HG02938 (cell line): ENCODE data around the gene RFNG.

Experiments
- ATAC-seq: cut with Tn5 transposase; IDR thresholded peaks from one replicate; pipeline ENCODE4 v1.9.1; 2021; ENCODE audit warnings: mild to moderate bottlenecking, moderate library complexity; ENCODE audit not compliant: unreplicated experiment

The RFNG gene

DNA sequence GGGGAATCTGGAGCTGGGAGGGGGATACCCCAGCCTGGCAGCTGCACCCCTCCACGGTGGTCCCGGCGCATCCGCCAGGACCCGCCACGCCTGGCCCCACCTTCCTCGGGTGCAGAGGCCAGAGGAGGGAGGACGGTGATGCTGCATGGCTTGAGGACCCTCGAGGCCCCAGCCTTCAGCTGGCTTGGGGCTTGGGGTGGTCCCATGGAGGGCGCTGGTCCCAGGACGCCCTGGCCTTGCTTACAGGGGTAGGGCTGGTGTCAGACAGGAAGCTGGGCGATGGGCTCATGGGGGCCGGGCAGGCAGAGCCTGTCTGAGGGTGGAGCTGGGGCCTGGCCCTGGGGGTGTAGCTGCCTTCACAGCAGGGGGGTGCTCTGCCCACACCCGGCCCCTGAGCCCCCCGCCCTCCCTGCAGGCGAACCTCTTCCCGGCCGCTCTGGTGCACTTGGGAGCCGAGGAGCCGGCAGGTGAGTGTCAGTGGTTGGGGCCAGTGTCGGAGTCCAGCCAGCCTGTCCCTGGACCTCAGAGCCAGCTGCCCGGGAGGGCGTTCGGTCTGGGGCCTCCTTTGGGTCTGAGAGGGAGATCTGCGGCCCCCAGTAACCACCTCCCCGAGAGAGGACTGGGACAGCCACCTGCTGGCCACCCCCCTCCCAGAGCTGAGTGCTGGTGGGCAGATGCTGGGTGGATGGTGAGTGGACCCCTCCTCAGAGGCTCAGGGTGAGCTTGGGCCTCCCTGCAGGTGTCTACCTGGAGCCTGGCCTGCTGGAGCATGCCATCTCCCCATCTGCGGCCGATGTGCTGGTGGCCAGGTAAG, 35.3 kb downstream of the RFNG start:
- no peak for ATAC-seq

DNA sequence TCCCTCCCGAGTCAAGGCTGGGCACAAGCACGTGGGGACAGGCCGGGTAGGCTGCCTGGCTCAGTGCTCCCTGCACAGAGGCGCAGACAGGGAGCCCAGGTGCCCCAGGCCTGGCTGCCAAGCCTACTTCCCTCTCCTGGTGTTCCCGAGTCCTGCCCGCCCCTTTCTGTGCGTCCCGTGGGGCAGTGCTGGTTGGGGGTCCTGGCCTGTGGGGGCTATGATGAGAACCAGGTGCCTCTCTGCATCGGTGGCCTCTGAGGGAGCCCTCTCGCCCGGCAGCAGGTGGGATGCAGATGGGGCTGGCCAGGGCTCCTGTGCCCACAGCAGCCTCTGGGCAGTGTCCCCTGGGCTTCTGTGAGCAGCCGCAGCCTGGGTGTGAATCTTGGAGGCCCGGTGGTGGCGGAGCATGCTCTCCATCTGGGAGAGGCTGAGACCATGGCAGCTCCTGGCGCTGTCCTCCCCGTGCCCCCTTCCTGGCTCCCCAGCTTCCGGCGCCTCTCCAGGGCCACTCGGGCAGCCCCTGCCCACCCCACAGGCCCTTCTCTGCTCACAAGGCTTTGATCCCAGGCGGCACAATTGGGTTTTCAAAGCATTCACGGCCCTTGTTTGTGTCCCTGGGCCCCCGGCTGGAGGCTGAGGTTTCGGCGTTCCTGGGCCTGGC, 36.2 kb downstream of the RFNG start:
- ATAC-seq: no peak

DNA sequence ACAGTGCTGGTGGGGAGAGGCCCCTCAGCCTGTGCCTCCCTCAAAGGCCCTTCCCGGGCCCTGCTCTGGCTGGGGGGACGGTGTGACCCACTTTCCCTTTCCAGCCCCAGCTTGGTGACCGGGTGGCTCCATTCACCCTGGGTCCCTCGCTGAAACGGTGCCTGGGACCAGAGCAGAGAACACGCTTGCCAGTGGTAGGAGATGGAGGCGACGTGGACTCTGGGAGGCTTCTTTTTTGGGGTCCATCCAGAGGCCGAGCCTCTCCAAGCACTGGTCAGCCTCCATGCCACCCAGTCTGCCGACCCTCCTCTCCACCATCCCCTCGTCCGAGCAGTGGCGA, 36.7 kb downstream of the RFNG start:
- no peak for ATAC-seq

DNA sequence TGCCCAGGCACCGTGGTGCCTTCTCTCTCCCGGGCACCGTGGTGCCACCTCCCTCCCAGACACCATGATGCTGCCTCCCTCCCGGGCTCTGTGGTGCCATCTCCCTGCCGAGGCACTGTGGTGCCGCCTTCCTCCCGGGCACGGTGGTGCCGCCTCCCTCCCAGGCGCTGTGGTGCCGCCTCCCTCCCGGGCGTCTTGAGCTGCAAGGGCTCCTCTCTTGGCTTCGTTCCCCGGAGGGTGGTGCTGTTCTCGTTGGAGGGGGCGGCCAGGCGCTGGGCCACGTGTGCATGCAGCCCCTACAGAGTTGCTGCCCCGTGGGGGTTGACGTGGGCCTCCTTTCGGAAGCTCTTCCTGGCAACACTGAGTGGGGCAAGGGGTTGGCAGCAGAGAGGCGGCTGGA, 37.2 kb downstream of the RFNG start:
- ATAC-seq: no peak

DNA sequence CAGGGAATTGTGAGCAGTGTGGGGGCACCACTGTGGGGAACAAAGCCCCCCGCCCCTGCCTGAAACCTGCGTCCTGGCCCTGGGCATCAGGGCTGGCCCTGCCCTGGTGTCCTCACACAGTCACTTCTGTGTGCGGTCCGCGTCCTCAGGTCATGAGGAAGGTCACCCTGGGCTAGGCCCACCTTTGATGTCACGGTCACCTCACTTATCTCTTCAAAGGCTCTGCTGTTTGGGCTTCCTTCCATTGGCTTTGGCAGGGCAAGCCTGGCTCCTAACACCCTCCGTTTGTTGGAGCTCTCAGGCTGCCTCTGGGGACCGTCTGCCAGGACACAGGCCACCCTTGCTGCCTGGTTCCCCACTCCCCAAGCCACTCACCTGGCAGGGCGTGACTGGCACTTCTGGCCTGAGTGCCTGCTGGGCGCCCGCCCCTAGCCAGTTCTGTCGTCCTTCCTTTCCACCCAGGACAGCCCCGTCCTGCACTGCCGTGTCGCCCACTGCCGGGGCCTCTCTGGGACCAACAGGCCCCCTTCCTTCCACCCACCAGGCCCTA, 37.8 kb downstream of the RFNG start:
- no peak for ATAC-seq

DNA sequence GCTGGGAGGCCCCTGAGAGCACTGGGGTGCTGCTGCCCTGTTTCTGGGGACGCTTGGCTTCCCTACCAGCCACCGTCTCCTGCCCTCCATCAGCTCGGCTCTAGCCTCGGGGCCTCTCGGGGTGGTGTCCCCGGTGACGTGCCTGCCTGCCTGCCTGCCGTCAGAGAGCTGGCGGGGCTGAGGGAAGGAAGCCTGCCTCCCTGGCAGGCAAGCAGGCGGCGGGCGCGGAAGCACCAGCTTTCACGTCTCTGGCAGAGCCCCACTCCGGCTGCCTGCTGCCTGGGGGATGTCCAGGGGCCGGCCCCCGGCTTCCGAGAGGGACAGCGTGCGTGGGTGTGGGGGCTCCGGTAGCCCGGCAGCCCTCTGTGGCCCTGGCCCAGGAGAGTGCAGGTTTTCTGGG, 38.3 kb downstream of the RFNG start:
- no peak for ATAC-seq

DNA sequence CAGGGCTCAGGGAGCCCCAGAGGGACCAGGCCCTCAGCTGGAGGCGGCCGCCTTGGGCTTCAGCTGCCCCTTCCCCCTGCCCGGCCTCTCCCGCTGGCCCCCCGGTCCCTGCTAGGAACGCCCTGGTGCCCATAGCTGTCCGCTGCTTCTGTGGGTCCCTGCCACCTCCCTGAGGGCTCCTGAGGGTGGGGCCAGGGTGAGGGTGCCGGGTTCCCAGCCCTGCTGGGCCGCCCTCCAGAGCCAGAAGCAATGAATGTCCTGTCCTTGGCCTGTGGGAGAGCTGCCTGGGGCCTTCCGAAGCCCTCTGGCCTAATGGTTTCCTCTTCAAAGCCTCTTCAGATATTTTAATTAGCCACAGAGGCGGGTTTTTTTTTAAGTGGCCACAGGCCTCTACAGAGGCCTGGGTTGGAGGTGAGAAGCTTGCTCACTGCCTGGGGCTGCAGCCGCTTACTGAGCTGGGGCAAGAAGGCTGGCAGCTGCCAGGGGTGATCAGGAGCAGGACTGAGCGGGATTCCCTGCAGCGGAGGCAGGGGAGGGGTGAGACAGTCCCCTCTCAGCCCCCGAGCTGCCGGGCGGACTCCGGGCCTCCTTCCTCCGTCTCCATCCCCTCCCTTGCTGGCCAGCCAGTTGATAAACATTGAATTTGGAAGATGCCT, 38.8 kb downstream of the RFNG start:
- ATAC-seq: no peak

DNA sequence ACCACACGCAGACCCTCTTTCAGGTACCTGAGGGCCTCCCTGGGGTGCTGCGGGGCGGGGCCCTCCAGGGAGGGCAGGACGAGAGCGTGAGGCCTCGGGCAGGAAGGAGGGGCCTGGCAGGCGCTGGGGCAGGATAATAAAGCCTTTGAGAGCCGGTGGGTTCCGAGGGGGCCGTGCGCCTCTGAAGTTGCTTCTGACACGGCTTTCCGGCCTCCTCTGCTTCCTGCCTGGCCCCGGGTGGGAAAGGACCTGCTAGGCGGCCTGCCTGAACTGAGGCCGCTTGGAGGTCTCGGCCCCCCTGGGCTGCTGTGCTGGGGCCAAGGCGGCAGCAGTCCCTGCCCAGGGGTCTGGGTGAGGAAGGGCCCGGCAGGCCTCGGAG, 39.4 kb downstream of the RFNG start:
- no peak for ATAC-seq

DNA sequence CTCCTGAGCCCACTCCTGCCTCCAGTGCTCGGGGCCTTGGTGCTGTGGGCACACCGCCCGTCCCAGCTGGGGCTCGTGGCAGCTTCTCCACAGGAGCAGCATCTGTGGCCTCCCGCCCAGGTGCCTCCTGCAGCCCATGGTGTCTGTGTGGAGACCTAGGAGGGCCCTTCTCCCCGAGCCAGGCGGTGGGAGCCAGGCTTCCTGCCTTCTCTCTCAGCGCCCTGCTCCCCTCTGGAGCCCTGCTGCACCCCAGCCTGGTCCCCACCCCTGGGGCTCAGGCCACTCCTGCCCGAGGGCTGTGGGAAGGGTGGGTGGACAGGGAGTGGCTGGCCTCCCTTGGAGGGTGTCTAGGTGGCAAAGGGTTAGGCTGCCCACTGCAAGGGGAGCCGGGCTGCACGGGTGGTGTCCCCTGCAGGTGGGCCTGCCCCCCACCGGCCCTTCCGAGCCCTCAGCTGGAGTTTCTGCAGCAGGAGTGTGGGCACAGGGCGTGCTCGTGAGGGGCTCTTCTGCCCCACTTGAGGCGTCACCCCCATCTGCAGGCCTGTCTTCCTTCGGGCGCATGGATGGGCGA, 39.9 kb downstream of the RFNG start:
- ATAC-seq: no peak

DNA sequence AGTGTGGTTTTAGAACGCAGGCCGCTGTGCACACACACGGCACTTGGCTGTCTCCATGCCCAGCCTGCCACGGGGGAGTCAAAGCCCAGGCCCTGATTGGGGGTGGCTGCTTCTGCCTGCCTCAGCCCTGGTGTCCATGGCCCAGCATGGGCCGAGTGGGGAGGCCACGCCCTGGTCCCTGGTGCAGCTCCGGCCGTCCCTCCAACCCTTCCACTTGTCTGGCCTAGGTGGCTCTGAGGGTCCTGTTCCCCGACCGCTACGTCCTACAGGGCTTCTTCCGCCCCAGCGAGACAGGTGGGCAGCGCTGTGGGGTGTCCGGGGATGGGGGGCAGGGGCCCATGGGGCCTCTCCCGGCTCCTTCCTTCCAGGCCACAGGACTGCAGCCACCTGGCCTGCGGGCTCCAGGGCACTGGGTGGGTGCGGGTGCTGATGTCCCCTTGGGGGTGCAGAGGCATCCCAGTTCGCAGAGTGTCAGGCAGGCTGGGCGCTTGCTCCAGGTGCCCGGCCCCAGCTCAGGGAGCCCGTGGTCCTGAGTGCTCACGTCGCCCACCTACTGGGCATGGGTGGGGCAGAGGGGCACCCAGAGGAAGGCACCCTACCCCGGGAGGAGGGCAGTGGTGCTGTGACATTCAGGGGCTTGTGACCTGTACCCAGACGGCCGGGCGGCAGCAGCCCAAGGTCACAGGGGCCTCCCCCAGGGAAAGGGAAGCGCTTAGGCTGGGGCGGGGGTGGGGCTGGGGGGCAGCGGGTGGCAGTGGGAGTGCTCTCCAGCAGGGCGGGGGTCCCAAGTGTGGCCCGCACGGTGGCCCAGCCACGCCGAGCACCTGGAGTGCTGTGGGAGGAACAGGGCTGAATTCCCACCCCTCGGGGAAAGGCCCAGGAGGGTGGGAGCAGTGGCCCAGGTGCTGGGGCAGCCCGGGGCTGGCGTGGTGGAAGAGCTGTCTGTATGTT, 40.8 kb downstream of the RFNG start:
- no peak for ATAC-seq

DNA sequence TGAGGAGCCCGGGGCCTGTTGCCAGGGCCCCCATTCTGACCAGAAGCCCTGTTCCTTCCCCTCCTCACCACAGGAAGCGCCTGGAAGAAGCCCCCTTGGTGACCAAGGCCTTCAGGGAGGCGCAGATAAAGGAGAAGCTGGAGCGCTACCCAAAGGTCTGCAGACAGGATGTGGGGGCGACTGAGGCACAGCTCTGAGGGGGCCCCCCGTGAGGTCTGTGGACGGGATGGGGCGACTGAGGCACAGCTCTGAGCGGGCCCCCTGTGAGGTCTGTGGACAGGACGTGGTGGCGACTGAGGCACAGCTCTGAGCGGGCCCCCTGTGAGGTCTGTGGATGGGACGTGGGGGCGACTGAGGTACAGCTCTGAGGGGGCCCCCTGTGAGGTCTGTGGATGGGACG, 42.2 kb downstream of the RFNG start:
- no peak for ATAC-seq

DNA sequence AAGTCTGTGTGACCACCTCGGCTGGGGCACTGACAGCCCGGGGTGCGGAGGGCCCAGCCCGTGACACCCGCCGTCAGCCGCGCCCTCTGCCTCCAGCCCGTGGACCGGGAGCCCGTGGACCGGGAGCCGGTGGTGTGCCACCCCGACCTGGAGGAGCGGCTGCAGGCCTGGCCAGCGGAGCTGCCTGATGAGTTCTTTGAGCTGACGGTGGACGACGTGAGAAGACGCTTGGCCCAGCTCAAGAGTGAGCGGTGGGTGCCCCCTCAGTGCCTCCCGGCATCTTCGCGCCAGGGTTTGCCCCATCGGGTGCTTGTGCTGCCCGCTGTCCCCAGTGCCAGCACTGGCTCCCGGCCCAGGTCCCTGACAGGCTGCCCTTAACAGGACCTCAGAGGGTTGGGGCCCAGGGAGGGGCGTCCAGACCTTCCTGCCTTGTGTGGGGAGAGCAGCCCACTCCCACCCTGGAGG, 42.6 kb downstream of the RFNG start:
- no peak for ATAC-seq

DNA sequence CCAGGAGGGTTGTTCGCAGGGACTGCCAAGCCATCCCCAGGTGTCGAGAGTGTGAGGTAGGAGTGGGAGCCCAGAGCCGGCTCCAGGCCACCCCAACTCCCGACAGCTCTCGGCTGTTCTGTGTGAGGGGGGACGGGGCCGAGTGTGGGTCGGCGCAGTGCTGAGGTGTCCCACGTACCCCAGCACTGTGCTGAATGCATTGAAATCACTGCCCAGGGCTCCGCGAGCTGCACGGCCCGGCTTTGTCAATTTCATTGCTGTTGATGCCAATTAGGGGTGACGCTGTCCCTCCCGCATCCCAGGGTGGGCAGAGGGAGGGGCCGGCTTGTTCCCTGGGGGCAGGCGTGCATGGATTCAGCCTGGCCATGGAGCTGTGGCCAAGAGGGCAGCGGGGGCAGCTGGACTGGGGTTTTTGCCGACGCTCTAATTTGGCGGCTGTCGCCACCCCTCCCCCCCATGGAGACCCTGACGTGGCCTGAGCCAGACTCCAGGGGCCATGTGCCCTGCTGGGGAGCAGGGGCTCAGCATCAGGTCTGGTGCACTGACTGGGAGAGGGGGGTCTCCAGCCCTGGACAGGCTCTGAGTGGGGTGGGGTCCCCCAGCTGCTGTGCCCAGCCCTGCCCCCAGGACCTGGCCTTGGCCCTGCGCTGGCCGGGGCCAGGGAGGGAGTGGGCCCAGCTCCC, 43.2 kb downstream of the RFNG start:
- no peak for ATAC-seq

DNA sequence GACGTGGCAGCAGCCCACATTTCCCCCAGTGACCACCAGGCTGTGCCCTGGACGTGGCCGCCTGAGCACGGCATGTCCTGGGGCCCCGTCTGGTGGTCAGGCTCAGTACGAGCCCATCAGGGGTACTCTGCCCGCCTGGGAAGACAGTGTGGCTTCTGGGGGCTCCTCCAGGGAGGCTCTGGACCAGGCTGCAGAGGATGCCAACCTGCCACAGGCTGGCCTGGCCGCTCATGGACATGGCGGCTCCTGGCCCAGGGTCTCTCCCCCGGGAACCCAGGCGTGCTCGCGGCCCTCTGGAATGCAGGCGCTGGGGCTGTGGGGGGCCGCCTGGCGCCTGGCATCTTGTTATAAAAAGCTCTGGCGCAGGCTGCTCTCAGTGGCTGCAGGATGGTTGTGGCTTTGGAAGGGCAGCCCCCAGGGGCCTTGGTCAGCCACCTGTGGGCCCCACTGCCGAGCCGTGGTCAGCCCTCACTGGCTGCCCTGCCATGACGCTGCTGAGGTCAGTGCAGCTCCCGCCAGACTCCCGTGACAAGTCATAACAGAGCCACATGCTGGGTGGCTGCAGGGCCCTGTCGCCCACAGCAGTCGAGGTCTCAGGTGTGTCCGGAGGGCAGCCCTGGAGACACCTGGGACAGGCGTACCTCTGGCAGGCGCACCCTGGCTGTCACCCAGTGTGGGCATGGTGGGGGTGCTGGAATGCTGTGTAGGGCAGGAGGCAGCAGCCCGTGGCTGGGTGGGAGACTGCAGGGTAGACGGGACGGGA, 43.9 kb downstream of the RFNG start:
- no peak for ATAC-seq

DNA sequence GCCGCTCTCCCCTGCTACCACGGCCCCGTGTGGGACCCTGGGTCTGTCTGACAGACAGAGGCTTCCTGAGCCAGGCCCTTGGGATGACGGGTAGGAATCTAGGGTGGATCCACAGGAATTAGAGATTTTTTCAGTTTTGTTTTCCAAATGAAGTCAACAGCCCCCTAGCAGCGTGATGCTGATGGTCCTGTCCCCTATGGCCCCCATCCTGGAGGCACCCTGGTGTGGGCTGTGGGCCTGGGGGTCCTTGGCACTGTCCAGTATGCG, 44.5 kb downstream of the RFNG start:
- ATAC-seq: no peak

DNA sequence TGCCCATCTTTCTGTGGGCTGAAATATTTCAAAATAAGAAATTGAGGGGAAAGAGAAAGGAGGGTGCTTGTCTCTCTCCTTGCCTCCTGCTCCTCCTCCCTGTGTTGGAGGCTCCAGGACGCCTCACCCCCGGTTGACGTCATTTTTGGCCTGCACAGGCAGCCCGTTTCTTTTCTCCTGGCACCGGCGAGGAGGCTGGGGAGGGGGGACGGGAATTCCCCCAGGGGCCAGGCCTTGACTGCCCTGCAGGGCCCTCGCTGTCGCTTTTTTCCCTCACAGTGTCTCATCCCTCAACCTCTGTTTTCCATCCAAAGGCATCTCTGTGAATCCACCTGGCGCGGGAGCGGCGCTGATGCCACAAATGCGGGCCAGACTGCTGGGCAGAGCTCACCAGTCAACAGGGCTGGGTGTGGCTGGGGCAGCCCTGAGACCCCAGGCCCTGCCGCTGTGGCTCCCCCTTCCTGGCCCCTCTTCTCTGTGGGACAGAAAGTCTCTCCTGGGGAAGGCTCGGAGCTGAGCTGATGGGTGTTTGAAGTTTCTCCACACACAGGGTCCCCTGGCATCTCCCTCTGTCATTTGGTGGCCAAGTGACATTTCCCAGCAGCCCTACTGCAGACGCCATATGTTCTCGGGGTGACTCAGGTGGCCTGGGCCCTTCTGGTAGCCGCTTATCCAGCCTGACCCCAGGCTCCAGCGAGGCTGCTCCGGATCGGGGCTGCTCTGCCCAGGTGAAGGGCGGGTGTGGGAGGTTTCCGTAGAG, 45.0 kb downstream of the RFNG start:
- ATAC-seq: no peak

DNA sequence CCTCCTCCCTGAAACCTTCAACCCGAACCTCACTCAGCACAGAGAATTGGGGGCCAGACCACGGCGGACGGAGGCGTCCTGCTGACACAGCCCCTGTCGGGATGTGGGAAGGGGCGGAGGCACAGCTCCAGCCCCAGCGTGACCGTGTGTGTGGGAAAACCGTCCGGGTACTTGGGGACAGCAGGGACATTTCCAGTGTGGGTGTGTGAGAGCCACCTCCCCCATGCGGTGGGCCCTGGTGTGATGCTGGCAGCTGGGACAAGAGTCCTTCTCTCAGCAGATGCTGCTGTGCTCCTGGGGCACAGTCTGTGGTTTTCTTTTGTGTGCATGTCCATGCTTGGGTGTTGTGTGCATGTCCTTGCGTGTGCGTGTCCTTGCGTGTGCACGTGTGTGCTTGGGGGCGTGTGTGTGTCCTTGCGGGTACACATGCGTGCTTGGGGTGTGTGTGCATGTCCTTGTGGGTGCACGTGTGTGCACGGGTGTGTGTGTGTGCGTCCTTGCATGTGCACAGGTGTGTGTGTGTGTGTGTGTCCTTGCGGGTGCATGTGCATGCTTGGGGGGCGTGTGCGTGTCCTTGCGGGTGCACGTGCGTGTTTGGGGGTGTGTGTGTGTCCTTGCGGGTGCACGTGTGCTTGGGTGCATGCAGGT, 45.8 kb downstream of the RFNG start:
- ATAC-seq: no peak
